ENCODE results near the gene APOL4.
"Not testable (repeated sequence)": the region's sequence is repeated elsewhere in the genome, so short reads cannot be mapped to it uniquely, and the experiment has no call there.

The APOL4 gene

GRCh38 chr22:36229649-36230048 lies 28.0 kb upstream of the APOL4 start:
- not testable (repeated sequence) for DNase-seq

DNA sequence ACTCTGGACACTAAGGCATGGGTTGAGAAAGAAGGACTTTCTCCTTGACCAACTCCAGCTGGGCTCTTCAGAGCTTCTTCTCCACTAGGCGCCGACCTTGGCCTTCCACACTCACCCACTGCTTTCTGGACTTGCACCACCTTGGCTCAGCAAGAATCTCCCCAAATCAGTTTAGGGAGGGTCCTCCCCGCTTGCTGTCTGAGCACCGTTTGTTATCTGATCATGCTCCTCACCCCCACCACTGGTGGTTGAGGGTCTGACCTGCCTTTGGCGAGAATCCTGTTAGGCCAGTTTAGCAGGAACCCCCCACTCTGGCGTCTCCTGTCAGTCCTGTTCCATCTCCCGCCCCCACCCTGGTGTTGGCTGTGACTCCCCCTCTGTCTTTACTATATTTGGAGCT lies 27.3 kb upstream of the APOL4 start:
- no peak for DNase-seq

DNA sequence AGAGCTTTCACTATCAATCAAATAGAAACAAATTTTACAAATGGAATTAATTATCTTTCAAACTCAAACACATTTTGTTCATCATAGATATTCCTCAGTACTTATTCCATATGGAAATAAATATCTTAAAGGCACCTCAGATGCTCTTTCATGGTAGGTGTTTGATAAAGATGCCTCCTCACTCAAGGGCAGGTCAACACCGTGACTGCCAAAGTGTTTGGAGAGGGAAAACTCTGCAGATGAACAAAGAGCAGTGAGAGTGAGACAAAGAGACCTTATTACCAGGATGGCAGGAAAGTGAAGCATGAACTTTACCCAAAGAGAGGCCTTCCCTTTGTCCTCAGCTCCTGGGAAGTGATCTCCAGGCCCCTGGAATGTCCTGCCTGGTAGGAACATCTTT lies 26.8 kb upstream of the APOL4 start:
- not testable (repeated sequence) for DNase-seq

- DNase-seq: no peak
Observed at GRCh38 chr22:36227806-36228205, 26.2 kb upstream of the APOL4 start.

DNA sequence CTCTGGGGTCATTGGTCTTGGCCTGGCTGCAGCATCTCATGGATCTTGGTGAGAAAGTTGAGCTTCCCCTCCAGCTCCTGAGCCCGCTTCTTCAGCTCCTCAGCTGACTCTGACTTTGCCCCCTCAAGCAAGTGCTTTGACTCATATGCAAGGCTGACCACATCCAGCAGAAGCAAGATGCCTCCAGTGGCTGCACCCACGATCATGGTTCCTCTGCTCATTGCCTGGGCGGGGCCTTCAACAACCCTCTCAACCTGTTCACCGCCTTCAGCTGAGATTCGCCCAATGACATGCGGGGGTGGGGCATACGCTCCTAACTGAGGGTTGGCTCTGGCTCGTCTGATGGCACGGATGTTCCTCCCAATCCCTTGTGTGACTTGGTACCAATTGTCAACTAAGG lies 25.8 kb upstream of the APOL4 start:
- peak; percentile 28 for DNase-seq

- no peak for DNase-seq
Observed at GRCh38 chr22:36226189-36226588, 24.6 kb upstream of the APOL4 start.

- no peak for DNase-seq
Observed at GRCh38 chr22:36225333-36225922, 23.8 kb upstream of the APOL4 start.

DNA sequence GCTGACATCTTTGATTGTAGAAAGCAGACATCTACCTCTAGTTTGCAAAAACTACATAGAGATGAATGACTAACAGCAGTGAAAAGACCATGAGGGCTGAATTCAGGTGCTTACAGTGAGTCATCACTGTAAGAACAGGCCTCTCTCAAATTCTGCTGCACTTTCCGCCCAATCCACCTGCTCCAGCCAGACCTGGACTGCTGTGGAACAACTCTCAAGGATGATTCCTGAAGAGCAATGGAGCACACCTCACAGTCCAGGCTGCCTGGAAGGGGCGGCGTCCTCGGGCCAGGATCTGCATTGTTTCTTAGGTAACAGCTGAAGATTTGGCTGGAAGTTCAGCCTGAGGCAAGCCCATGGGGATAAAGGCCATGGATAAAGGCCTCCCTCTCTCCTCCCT lies 22.6 kb upstream of the APOL4 start:
- DNase-seq: no peak

- DNase-seq: no peak
Observed at GRCh38 chr22:36223504-36223903, 21.9 kb upstream of the APOL4 start.

- DNase-seq: no peak
Observed at GRCh38 chr22:36222887-36223450, 21.4 kb upstream of the APOL4 start.

- peak; percentile 39 for DNase-seq
Observed at GRCh38 chr22:36221799-36222751, 20.5 kb upstream of the APOL4 start.

GRCh38 chr22:36220451-36220921 lies 18.9 kb upstream of the APOL4 start:
- DNase-seq: peak; percentile 54

- DNase-seq: peak; percentile 45
Observed at GRCh38 chr22:36218648-36219193, 17.1 kb upstream of the APOL4 start.

- DNase-seq: no peak
Observed at GRCh38 chr22:36215981-36216380, 14.4 kb upstream of the APOL4 start.

GRCh38 chr22:36213586-36213985 lies 12.0 kb upstream of the APOL4 start:
- no peak for DNase-seq

- DNase-seq: peak; percentile 56
Observed at GRCh38 chr22:36212901-36213300, 11.3 kb upstream of the APOL4 start.

DNA sequence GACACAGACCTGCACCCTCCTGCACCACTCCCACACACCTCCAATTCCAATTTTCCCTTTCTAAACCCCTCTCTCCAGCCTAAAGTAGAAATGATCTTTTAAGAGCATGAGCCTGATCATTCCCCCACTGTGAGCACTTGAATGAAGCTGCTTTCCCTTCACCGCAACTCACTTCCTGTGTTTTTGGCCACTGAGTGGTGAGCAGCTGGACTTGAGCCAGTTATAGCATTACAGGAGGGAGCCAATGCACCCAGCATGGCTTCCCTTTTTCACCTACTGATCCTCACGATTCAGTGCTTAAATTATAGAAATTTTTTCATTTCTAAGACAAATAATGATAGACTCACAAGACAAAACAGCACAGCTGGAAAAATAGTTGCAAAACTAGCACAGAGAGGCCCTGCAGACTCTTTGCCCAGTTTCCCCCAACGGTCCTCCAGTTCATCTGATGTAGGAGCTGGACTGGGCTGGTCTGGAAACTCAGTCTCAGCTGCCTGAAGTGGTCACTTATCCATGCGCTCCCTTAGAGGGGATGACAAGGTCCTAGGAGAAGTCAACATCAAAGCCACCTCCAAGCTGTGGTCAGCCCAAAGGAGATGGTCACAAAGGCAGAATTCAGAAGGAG lies 9.7 kb upstream of the APOL4 start:
- peak; percentile 62 for DNase-seq

DNA sequence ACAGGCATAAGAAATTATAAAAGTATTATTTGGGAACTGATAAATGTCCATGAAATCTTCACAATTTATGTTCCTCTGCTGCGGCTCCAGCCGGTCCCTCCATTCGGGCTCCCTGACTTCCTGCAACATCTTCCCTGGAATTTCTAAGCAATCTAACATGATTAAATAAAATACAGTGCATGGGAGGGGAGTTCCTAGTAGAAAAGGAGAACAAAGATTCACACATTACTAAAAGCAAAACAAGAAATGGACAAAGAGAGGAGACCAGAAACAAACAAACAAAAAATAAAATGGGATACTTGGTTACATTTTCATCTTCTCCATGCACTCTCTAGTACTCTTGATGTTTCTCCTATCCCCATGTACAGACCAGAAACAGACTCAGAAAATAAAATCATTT lies 8.6 kb upstream of the APOL4 start:
- DNase-seq: peak; percentile 56

GRCh38 chr22:36209488-36209908 lies 7.9 kb upstream of the APOL4 start:
- not testable (repeated sequence) for DNase-seq

DNA sequence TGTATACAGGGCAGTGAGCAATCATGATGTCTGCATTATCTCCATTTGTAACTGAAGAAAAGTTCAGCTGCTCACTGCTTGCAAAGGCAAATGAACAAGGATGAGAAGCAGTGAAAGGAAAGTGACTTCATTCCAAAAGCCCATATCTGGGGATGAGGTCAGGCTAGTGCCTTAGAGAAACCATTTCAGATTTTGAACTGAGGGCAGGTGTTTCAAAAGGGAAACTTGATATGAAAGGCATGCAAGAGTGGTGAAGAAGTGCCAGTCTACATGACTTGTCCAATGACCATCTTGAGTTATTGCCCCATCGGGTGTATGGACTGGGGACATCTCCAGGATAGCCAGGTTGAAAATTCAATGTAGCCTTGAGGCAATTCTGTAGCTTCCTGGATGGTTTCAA lies 7.3 kb upstream of the APOL4 start:
- DNase-seq: peak; percentile 15

- peak; percentile 57 for DNase-seq
Observed at GRCh38 chr22:36208162-36208765, 6.7 kb upstream of the APOL4 start.

DNA sequence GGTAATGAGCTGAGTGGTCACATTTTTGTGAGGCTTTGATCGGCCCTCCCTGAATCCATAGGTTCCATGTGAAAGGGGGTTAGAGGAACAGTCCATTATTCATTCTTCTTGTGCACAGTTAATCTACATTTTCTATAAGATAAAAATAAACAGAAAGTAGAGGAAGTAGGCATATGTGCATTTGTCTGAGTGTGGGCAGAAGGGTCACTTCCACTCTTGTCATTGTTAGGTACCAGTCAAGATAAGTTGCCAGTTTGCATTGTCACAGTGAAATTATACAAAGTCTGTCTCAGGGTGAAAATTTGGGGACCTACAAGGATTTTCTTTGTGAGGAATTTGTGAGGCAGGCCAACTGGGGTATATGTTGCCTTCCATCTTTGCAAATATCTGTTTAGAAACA lies 4.6 kb upstream of the APOL4 start:
- peak; percentile 31 for DNase-seq

DNA sequence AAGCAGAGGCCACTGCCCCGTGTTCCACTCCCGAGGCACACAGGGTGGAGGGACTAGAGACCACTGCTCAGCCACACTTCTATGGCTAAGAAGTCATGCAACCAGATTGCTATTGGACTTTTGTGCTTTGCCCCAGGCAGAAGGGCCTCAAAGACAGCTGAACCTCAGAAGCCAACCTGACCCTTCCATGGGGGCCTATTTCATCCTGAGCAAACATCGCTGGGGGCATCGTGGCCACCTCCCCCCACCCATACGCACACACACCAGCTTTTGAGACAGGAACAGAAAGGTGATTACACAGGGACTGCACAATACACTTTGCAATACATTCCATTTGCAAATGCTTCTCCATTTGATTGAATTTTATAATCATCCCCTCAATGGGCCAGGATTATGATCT lies 4.0 kb upstream of the APOL4 start:
- not testable (repeated sequence) for DNase-seq
